HepG2 (cell line): Measurements from ENCODE around the gene ZDHHC8.

ENCODE experiments used
- HOXA9 ChIP-seq: sonication (generic); formaldehyde crosslinking; IDR thresholded peaks from 2 replicates; pipeline ENCODE4 v1.8.1; 2022; ENCODE audit warnings: missing genetic modification reagents, mild to moderate bottlenecking, moderate library complexity, borderline replicate concordance
- NR2F1 ChIP-seq, 2 experiments: fragments of 450-650 bp in 1 of 2; formaldehyde crosslinking in 1 of 2; IDR thresholded peaks; 2 replicates each; pipeline versions ENCODE4 v1.5.0 to v1.6.1; 2016 to 2020; ENCODE audit warnings: mild to moderate bottlenecking in 1 of 2, missing compliant biosample characterization in 1 of 2, missing genetic modification reagents in 1 of 2, moderate library complexity in 1 of 2
- SMAD3 ChIP-seq: sonication (generic); formaldehyde crosslinking; IDR thresholded peaks from 2 replicates; pipeline ENCODE4 v1.4.0; 2020; ENCODE audit warnings: missing genetic modification reagents
- TF ChIP-seq, protein P1 (sequence below): sonication (generic); IDR thresholded peaks from 2 replicates; pipeline ENCODE4 v1.6.1; 2016; ENCODE audit warnings: low read depth, borderline replicate concordance
- TF ChIP-seq, protein P2 (sequence below): sonication (generic); formaldehyde crosslinking; IDR thresholded peaks from 2 replicates; pipeline ENCODE4 v1.5.0; 2020; ENCODE audit warnings: mild to moderate bottlenecking, missing genetic modification reagents, moderate library complexity

DNA sequence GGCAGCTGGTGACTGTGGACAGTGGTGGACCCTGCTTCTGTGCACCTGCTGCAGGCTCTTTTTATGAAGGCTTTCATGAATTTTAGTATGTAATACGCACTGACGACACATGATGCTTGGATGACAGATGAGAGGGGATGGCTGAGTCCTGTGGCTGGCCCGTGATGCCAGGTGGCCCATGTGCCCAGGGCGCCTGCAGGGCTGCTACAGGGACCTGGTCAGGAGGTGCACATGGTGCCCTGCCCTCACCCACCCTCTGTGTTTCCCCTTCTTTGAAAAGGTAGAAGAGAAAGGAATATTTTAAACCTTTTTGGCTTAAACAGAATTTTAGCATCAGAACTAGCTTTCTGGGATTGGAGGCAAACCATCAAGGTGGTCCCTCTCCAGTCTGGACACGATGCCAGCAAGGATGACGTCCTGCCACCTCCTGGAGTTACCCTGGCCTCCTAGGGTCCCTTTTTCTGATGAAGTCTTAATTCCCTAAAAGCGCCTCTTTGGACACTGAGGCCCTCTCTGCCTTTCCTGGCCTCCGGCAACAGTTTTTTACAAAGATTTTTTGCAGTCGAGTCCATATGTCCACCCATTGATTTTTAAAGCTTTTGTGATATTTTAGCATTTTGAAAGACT, 21.1 kb upstream of the ZDHHC8 start:
- no peak for TF ChIP-seq HOXA9
- TF ChIP-seq, protein P1, sequence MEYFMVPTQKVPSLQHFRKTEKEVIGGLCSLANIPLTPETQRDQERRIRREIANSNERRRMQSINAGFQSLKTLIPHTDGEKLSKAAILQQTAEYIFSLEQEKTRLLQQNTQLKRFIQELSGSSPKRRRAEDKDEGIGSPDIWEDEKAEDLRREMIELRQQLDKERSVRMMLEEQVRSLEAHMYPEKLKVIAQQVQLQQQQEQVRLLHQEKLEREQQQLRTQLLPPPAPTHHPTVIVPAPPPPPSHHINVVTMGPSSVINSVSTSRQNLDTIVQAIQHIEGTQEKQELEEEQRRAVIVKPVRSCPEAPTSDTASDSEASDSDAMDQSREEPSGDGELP = no peak
- no peak for TF ChIP-seq NR2F1 (CRISPR knock-in tag; IDR thresholded peaks at IDR 0.05)
- TF ChIP-seq, protein P2, sequence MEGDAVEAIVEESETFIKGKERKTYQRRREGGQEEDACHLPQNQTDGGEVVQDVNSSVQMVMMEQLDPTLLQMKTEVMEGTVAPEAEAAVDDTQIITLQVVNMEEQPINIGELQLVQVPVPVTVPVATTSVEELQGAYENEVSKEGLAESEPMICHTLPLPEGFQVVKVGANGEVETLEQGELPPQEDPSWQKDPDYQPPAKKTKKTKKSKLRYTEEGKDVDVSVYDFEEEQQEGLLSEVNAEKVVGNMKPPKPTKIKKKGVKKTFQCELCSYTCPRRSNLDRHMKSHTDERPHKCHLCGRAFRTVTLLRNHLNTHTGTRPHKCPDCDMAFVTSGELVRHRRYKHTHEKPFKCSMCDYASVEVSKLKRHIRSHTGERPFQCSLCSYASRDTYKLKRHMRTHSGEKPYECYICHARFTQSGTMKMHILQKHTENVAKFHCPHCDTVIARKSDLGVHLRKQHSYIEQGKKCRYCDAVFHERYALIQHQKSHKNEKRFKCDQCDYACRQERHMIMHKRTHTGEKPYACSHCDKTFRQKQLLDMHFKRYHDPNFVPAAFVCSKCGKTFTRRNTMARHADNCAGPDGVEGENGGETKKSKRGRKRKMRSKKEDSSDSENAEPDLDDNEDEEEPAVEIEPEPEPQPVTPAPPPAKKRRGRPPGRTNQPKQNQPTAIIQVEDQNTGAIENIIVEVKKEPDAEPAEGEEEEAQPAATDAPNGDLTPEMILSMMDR (CRISPR knock-in tag) = no peak
- no peak for TF ChIP-seq SMAD3 (CRISPR knock-in tag)
